ENCODE measurements around the gene IFT81. TPM values are rescaled to one million over a fixed set of nuclear protein-coding genes. Genes with fewer than 3 reads are reported as not detected.

The IFT81 gene
- polyA plus RNA-seq, 3 donors, result 0.39 to 0.97 (median 0.47) TPM

- H3K4me3 ChIP-seq (replicated peaks in 1 of 3; ENCODE audit: low read depth in 2 of 3, low read length in 3 of 3), result no peak overlapping the region
- H3K36me3 ChIP-seq (replicated peaks in 1 of 2; ENCODE audit: control insufficient read depth in 1 of 2, insufficient read depth in 2 of 2, low read length in 2 of 2), result no peaks in the 10 kb centered on the region
- no peaks in the 10 kb centered on the region for H4K20me1 ChIP-seq (ENCODE audit: insufficient read depth, low read length)
- no peak for DNase-seq
- TF ChIP-seq, protein P1, sequence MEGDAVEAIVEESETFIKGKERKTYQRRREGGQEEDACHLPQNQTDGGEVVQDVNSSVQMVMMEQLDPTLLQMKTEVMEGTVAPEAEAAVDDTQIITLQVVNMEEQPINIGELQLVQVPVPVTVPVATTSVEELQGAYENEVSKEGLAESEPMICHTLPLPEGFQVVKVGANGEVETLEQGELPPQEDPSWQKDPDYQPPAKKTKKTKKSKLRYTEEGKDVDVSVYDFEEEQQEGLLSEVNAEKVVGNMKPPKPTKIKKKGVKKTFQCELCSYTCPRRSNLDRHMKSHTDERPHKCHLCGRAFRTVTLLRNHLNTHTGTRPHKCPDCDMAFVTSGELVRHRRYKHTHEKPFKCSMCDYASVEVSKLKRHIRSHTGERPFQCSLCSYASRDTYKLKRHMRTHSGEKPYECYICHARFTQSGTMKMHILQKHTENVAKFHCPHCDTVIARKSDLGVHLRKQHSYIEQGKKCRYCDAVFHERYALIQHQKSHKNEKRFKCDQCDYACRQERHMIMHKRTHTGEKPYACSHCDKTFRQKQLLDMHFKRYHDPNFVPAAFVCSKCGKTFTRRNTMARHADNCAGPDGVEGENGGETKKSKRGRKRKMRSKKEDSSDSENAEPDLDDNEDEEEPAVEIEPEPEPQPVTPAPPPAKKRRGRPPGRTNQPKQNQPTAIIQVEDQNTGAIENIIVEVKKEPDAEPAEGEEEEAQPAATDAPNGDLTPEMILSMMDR (IDR thresholded peaks at IDR 0.05), result no peak
- no peak overlapping the region for H3K27ac Mint-ChIP-seq
- intact Hi-C loops (cut with micrococcal nuclease), result no loop called here
- H3K4me3 Mint-ChIP-seq, result no peak overlapping the region
- no peaks in the 10 kb centered on the region for H3K36me3 Mint-ChIP-seq
- no peak overlapping the region for H3K27ac ChIP-seq (ENCODE audit: low read depth in 1 of 2, low read length in 2 of 2)
- H3K9me3 ChIP-seq (replicated peaks in 1 of 2; ENCODE audit: control insufficient read depth in 1 of 2, insufficient read depth in 1 of 2, low read length in 2 of 2), result no peaks in the 10 kb centered on the region
- H3K4me1 ChIP-seq (ENCODE audit: control insufficient read depth in 1 of 2, insufficient read depth in 2 of 2, low read length in 2 of 2), result no peaks in the 10 kb centered on the region
- WGBS (ENCODE audit: insufficient coverage), result 100% methylated on average over 1 of the region's 2 CpGs
- H3K9ac ChIP-seq (ENCODE audit: insufficient read depth, low read length, poor library complexity, severe bottlenecking), result no peak overlapping the region
- H3K9me3 Mint-ChIP-seq, result no peaks in the 10 kb centered on the region
- no peaks in the 10 kb centered on the region for H3K79me2 ChIP-seq (ENCODE audit: insufficient read depth, low read length)
- H3K4me1 Mint-ChIP-seq, result peaks cover 2% of the 10 kb centered on the region
- H3K27me3 ChIP-seq (ENCODE audit: control insufficient read depth in 2 of 2, insufficient read depth in 2 of 2, low read length in 2 of 2), result no peaks in the 10 kb centered on the region
- no peak overlapping the region for H3K4me2 ChIP-seq (replicated peaks; ENCODE audit: extremely low read depth, low read length, poor library complexity, severe bottlenecking)
- no peaks in the 10 kb centered on the region for H3K27me3 Mint-ChIP-seq (ENCODE audit: low read depth in 3 of 3)
- H2AFZ ChIP-seq (ENCODE audit: insufficient read depth, low read depth, low read length, poor library complexity, severe bottlenecking), result peak overlapping the region; percentile 2
Measured at GRCh38 chr12:110134691-110135411, 10.7 kb downstream of the IFT81 start.

DNA sequence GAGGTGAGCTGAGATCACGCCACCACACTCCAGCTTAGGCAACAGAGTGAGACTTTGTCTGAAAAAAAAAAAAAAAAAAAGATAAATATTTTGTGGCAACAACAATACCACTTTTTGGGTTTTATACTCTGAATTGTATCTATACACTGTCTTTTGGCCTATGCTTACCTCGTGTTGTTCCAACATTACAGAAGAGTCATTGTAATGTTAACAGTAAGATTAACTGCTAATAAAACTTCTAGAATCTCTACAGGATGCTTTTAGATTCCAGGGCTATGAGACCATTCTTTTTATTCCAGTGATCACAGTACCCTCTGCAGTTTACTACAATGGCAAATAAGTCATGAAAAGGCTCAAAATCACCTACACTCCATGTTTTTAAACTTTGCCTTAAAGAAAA, 11.6 kb downstream of the IFT81 start:
- Histone ChIP-seq H2AFZ (ENCODE audit: insufficient read depth, low read depth, low read length, poor library complexity, severe bottlenecking) (no peak overlapping the region), H3K4me2 (replicated peaks; ENCODE audit: extremely low read depth, low read length, poor library complexity, severe bottlenecking) (no peak overlapping the region), H3K36me3 (replicated peaks in 1 of 2; ENCODE audit: control insufficient read depth in 1 of 2, insufficient read depth in 2 of 2, low read length in 2 of 2) (no peaks in the 10 kb centered on the region), H4K20me1 (ENCODE audit: insufficient read depth, low read length) (no peaks in the 10 kb centered on the region), H3K27me3 (ENCODE audit: control insufficient read depth in 2 of 2, insufficient read depth in 2 of 2, low read length in 2 of 2) (no peaks in the 10 kb centered on the region), H3K79me2 (ENCODE audit: insufficient read depth, low read length) (no peaks in the 10 kb centered on the region), H3K27ac (ENCODE audit: low read depth in 1 of 2, low read length in 2 of 2) (no peak overlapping the region), H3K9me3 (replicated peaks in 1 of 2; ENCODE audit: control insufficient read depth in 1 of 2, insufficient read depth in 1 of 2, low read length in 2 of 2) (no peaks in the 10 kb centered on the region), H3K4me3 (replicated peaks in 1 of 3; ENCODE audit: low read depth in 2 of 3, low read length in 3 of 3) (no peak overlapping the region), H3K9ac (ENCODE audit: insufficient read depth, low read length, poor library complexity, severe bottlenecking) (no peak overlapping the region), H3K4me1 (ENCODE audit: control insufficient read depth in 1 of 2, insufficient read depth in 2 of 2, low read length in 2 of 2) (no peaks in the 10 kb centered on the region)
- Mint-ChIP-seq H3K4me1 (peaks cover 2% of the 10 kb centered on the region), H3K36me3 (no peaks in the 10 kb centered on the region), H3K27me3 (ENCODE audit: low read depth in 3 of 3) (no peaks in the 10 kb centered on the region), H3K27ac (no peak overlapping the region), H3K9me3 (no peaks in the 10 kb centered on the region), H3K4me3 (no peak overlapping the region)
- WGBS (ENCODE audit: insufficient coverage), result no CpG with 5 or more reads among the region's 2 CpGs
- no peak for DNase-seq
- TF ChIP-seq, protein P1 (IDR thresholded peaks at IDR 0.05), result no peak
- intact Hi-C loops (cut with micrococcal nuclease), result no loop called here

Data from CD14-positive monocyte (primary cell).